Endodermal cell (in vitro differentiated cells): ENCODE measurements around the gene CLCF1. TPM values are rescaled to one million over a fixed set of nuclear protein-coding genes. Genes with fewer than 3 reads are reported as not detected.

ENCODE experiments used
- DNase-seq: peaks from one replicate; pipeline ENCODE4 v3.0.0-alpha.2; 2017
- H3K27ac ChIP-seq: 2 replicates; pipeline ENCODE4 v1.5.1; 2013; ENCODE audit warnings: mild to moderate bottlenecking, low read depth, low read length, moderate library complexity
- H3K27me3 ChIP-seq: 2 replicates; pipeline ENCODE4 v1.6.1; 2013; ENCODE audit warnings: mild to moderate bottlenecking, low read length, moderate library complexity; ENCODE audit not compliant: insufficient read depth, control insufficient read depth, poor library complexity, severe bottlenecking
- H3K36me3 ChIP-seq: 2 replicates; pipeline ENCODE4 v1.7.0; 2013; ENCODE audit warnings: mild to moderate bottlenecking, low read length, moderate library complexity; ENCODE audit not compliant: control insufficient read depth, insufficient read depth
- H3K4me1 ChIP-seq: one replicate; pipeline ENCODE4 v1.7.0; 2013; ENCODE audit warnings: low read length; ENCODE audit not compliant: control insufficient read depth, insufficient read depth
- H3K4me3 ChIP-seq: 2 replicates; pipeline ENCODE4 v1.5.1; 2013; ENCODE audit warnings: mild to moderate bottlenecking, low read length, moderate library complexity
- H3K9ac ChIP-seq: 2 replicates; pipeline ENCODE4 v1.6.1; 2013; ENCODE audit warnings: mild to moderate bottlenecking, low read length, moderate library complexity; ENCODE audit not compliant: poor library complexity, severe bottlenecking; ENCODE audit errors: extremely low read depth
- H3K9me3 ChIP-seq: 2 replicates; pipeline ENCODE4 v1.6.1; 2013; ENCODE audit warnings: mild to moderate bottlenecking, low read length, moderate library complexity; ENCODE audit not compliant: control insufficient read depth
- H3K27ac Mint-ChIP-seq: 2 replicates; pipeline ENCODE4 v1.8.0; 2020; ENCODE audit warnings: mixed read lengths
- H3K27me3 Mint-ChIP-seq: 2 replicates; pipeline ENCODE4 v1.8.0; 2021; ENCODE audit warnings: mild to moderate bottlenecking, mixed read lengths; ENCODE audit not compliant: insufficient read depth
- H3K36me3 Mint-ChIP-seq: 2 replicates; pipeline ENCODE4 v1.8.0; 2020; ENCODE audit warnings: low read depth, mixed read lengths
- H3K4me1 Mint-ChIP-seq: 2 replicates; pipeline ENCODE4 v1.8.0; 2020; ENCODE audit warnings: mixed read lengths
- H3K4me3 Mint-ChIP-seq: 2 replicates; pipeline ENCODE4 v1.8.0; 2020; ENCODE audit warnings: mild to moderate bottlenecking, moderate library complexity, mixed read lengths
- H3K9me3 Mint-ChIP-seq: 2 replicates; pipeline ENCODE4 v1.8.0; 2020; ENCODE audit warnings: mild to moderate bottlenecking, mixed read lengths
- CTCF ChIP-seq: fragments of 200-600 bp; sonication (generic); conservative IDR thresholded peaks from 2 replicates; pipeline ENCODE4 v1.5.0; 2021; ENCODE audit warnings: antibody characterized with exemption, mild to moderate bottlenecking
- whole genome bisulfite sequencing, 2 experiments: methylation state at CpG; one replicate each; pipeline versions ENCODE4 v1.1.5 to v1.1.7; 2013; ENCODE audit warnings: missing lambda C conversion rate in 2 of 2, mixed read lengths in 1 of 2; ENCODE audit not compliant: insufficient coverage in 1 of 2, insufficient read length in 1 of 2; 5-methylcytosine and 5-hydroxymethylcytosine counted together
- total RNA-seq, 2 donors: library from RNA; stranded (reverse); fragmentation: NEBNext Ultra II Directional in 1 of 2; extraction: Animal tissue kit (Norgen Biotek cat#: 25700) in 1 of 2; gene quantifications; 2 replicates in 1 of 2; 3 replicates in 1 of 2; pipeline ENCODE4 v1.2.1, GENCODE V29; 2021

CLCF1 gene
- total RNA-seq, 2 donors from 2014 or later, result 3.6 to 4.8 TPM

- H3K36me3 Mint-ChIP-seq, result peaks cover 29% of the 10 kb centered on the region
- peaks cover 18% of the 10 kb centered on the region for H3K4me1 Mint-ChIP-seq
- no peak for DNase-seq
- WGBS, 2 experiments, result 92 to 95% methylated on average over 4 to 5 of the region's 5 CpGs
- Histone ChIP-seq H3K4me3 (no peak overlapping the region), H3K36me3 (peaks cover 26% of the 10 kb centered on the region), H3K9me3 (no peaks in the 10 kb centered on the region), H3K4me1 (no peaks in the 10 kb centered on the region), H3K27me3 (no peaks in the 10 kb centered on the region), H3K27ac (no peak overlapping the region), H3K9ac (no peak overlapping the region)
- peak overlapping the region; percentile 80 for H3K4me3 Mint-ChIP-seq
- H3K27ac Mint-ChIP-seq, result no peak overlapping the region
- no peaks in the 10 kb centered on the region for H3K27me3 Mint-ChIP-seq
- no peak for TF ChIP-seq CTCF
- no peaks in the 10 kb centered on the region for H3K9me3 Mint-ChIP-seq
Measured at GRCh38 chr11:67393990-67394389, 20.6 kb upstream of the CLCF1 start.

GRCh38 chr11:67393437-67393836 lies 20.0 kb upstream of the CLCF1 start:
- no peaks in the 10 kb centered on the region for H3K27me3 ChIP-seq
- H3K4me3 Mint-ChIP-seq, result peak overlapping the region; percentile 80
- WGBS, 2 experiments, result 93 to 98% methylated on average over 18 of the region's 18 CpGs
- H3K27ac Mint-ChIP-seq, result no peak overlapping the region
- no peaks in the 10 kb centered on the region for H3K9me3 ChIP-seq
- DNase-seq, result no peak
- no peak overlapping the region for H3K4me3 ChIP-seq
- H3K4me1 ChIP-seq, result no peaks in the 10 kb centered on the region
- peaks cover 27% of the 10 kb centered on the region for H3K36me3 Mint-ChIP-seq
- H3K27me3 Mint-ChIP-seq, result no peaks in the 10 kb centered on the region
- TF ChIP-seq CTCF, result no peak
- no peak overlapping the region for H3K9ac ChIP-seq
- peaks cover 18% of the 10 kb centered on the region for H3K4me1 Mint-ChIP-seq
- peaks cover 24% of the 10 kb centered on the region for H3K36me3 ChIP-seq
- no peaks in the 10 kb centered on the region for H3K9me3 Mint-ChIP-seq
- H3K27ac ChIP-seq, result no peak overlapping the region

- H3K27ac Mint-ChIP-seq, result peak overlapping the region; percentile 85
- TF ChIP-seq CTCF, result no peak
- peaks cover 17% of the 10 kb centered on the region for H3K36me3 Mint-ChIP-seq
- H3K9ac ChIP-seq, result peak overlapping the region; percentile 71
- no peaks in the 10 kb centered on the region for H3K4me1 ChIP-seq
- H3K4me1 Mint-ChIP-seq, result peaks cover 22% of the 10 kb centered on the region
- H3K4me3 Mint-ChIP-seq, result peak overlapping the region; percentile 80
- 1 to 16% methylated on average over 11 to 31 of the region's 31 CpGs for WGBS, 2 experiments
- no peaks in the 10 kb centered on the region for H3K9me3 ChIP-seq
- peak overlapping the region; percentile 99 for H3K4me3 ChIP-seq
- DNase-seq, result no peak
- no peaks in the 10 kb centered on the region for H3K27me3 Mint-ChIP-seq
- no peak overlapping the region for H3K27ac ChIP-seq
- peaks cover 12% of the 10 kb centered on the region for H3K36me3 ChIP-seq
- H3K9me3 Mint-ChIP-seq, result no peaks in the 10 kb centered on the region
- H3K27me3 ChIP-seq, result no peaks in the 10 kb centered on the region
Measured at GRCh38 chr11:67392183-67392715, 18.9 kb upstream of the CLCF1 start.
